GM19099 (cell line): ENCODE measurements around the gene TEX10.

Source experiments
- POLR2A ChIP-seq: IDR thresholded peaks from 3 replicates; pipeline ENCODE4 v1.6.1; 2011; ENCODE audit warnings: low read depth; ENCODE audit not compliant: insufficient read length; ENCODE audit errors: extremely low read depth

TEX10 gene

DNA sequence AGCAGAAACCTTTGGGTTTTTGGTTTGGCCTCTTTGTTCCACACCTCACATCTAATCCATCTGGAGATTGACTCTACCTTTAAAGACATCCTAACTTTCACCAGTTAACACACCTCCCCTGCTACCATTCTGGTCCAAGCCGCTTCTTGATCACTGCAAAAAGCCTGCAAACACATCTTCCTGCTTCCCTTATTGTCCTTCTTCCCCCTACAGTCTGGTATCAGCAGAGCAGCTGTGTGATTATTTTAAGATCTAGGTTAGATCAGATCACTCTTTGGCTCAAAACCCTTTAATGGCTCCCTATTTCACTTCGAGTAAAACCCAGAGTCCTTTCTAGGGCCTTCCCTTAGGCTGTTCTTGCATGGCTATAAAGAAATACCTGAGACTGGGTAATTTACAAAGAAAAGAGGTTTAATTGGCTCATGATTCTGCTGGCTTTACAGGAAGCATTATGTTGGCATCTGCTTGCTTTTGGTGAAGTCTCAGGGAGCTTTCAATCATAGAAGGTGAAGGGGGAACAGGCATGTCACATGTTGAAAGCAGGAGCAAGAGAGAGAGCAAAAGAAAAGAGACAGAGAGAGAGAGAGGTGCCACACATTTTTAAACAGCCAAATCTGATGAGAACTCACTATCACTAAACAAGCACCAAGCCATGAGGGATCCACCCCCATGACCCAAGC is 1.5 kb upstream of the TEX10 start:
- no peak for TF ChIP-seq POLR2A

DNA sequence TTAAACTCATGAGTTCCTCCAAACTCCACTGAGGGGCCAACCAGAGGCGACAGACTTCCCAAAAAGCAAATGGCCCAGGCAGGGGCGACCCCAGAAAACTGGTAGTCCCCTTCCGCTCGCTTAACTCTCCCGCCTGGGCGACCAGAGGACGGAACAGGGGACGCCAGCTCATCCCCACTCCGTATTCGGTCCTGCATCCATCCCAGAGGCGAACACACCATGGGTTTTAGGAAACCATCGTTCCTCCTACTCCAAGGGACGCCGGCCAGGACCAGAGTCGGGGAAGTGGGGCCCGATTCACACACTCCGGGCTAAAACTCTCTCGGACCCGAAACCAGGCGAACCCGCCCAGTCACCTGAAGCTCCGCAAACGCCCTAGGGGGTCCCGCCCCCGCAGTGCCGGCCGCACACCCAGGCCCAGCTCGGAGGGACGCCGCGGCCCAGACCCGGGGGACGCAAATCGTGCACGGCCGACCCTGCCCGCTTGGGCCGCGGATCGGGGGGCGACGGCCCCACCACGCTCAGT is 478 bp downstream of the TEX10 start:
- no peak for TF ChIP-seq POLR2A

DNA sequence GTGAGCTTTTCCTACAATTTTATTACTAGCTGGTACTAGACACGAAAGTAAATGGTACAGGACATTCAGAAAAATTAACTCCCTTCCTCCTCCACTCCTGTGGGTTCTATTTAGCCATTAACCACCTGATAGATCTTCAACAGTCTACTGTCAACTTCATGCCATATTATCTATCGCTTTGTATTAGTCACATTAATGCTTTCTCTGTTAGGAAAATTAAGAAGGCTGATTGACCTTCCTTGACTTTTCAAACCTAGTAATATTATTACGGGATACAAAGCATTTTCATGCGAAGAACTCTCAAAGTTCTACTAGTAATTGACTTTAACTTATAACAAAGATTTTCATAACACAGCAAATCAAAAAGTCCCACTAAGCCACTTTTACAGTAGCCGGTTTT is 1.2 kb downstream of the TEX10 start:
- no peak for TF ChIP-seq POLR2A

DNA sequence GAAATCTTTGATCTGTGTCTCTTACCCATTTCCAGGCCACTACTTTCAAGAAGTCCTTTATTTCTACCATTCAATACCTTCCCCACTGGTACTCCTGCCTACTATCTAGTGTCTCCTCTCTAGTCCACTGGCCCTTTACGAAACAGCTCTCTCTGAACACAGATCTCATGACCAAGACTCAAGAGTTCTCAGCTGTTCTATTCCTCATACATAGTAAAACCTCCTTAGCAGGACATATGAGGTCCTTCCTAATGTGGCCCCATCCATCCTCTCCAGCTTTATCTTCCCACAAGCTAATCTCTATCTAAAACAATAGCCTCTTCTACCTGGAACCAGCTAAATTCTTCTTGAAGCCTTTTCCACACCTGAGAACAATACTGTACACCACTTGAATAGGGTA is 2.6 kb downstream of the TEX10 start:
- no peak for TF ChIP-seq POLR2A

DNA sequence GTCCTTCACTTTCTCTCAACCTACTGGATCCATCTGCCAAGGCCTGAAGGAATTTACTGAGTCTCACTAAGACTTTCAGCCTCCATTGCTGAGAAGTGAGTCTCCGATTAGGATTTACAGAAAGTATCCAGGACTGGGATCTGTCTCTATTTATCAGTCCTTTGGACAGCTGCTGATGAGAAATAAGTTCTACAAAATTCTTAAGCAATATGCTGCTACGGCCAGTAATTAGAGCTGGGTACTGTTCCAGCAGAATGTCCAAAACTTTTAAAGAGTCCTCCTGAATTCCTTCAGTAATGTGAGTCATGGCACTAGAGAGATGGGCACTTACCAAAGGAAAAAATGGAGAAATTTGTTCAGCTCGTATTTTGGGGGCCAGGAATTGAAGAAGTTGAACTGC is 5.9 kb downstream of the TEX10 start:
- TF ChIP-seq POLR2A: no peak

DNA sequence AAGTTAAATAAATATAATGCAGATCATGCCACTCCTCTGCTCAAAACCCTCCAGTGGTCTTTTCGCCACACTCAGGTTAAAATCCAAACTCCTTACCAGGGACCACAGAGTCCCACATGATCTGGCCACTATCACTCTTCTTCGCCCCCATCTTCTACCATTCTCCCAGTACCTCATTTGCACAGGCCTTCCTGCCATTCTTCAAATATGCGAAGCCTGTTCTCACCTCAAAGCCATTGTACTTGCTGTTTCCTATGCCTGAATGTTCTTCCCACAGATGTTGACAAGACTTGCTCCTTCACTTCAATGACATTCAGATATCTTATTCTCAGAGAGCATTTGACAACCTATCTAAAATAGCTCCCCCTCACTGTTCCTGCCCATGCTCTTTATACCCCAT is 10.9 kb downstream of the TEX10 start:
- TF ChIP-seq POLR2A: no peak

DNA sequence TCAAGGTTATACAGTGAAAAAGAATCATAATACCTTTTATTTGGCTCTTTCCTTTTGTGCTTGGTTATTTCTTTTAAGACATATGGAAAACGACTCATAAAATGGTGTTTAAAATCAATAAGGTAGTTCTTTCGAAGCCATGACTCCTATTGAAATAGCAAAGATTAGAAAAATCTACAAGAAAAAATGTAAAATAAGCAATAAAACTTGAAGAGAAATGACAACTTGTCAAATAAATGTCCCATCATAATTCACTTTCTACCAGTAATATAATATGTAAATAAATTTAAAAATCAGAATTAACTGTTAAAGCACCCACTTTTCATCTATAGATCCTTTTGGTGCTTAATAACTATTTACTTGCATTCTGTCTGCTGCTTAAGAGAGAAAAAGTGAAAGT is 12.5 kb downstream of the TEX10 start:
- TF ChIP-seq POLR2A: no peak

DNA sequence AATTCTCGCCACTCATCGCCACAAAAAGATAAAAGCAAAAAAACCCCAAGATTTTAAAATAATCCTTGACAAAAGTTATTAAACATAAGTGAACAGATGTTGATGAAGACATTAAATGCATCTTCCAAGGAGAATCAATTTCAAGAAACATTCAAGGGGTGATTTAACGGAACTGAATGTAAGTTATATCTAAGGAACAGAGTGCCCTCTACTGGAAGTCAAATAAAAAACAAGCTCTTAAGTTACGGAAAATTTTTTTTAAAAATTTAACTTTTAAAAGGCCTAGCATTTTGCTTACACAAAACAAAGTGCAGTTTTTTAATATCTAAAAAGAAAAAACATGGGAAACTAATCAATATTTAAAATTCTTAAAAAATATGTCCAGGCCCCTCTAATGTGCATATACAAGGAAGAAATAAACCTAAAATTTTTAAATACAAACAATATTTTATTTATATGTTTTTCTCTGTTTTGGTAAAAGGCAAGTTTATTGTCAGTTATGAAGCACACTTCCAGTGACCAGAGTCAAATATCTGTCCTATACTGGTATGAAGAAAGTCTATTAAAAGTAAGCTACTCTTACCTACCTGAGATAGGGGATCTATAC is 28.0 kb downstream of the TEX10 start:
- no peak for TF ChIP-seq POLR2A

DNA sequence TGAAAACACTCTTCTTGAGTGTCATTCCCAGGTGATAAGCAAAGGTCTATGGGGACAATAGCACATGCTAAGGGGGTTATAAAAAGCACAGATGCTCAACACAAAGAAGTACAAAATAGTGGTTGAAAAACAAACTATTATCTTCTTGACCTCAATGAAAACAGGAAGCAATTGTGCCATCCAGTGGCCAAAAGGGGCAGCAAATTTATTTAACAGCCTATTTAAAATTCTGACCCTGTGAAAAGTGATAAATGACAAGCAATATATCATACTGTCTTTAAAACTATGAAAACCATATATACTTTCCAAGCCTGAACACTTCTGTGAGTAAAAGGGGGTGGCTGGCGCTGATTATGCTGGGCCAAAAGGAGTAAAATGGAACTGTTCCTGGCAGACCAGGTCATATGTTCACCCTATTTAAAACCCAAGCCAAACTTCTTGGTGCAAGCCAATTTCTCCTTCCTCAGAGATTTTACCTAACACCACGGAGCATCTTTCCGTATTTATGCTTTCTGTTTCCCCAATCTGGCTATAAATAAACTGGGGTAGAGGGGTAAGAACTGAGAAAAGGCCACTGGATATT is 29.7 kb downstream of the TEX10 start:
- TF ChIP-seq POLR2A: no peak

DNA sequence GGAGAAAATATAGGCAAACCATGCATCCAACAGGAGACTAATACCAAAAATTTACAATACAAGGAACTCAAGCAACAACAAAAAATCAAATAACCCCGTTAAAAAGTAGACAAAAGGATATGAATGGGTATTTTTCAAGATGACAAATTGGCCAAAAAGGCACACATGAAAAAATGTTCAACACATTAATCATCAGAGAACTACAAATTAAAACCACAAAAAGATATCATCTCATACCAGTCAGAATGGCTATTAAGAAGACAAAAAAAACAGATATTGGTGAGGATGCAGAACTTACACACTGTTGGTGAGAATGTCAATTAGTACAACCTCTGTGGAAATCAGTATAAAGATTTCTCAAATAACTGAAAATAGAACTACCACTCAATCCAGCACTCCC is 35.0 kb downstream of the TEX10 start:
- TF ChIP-seq POLR2A: no peak

DNA sequence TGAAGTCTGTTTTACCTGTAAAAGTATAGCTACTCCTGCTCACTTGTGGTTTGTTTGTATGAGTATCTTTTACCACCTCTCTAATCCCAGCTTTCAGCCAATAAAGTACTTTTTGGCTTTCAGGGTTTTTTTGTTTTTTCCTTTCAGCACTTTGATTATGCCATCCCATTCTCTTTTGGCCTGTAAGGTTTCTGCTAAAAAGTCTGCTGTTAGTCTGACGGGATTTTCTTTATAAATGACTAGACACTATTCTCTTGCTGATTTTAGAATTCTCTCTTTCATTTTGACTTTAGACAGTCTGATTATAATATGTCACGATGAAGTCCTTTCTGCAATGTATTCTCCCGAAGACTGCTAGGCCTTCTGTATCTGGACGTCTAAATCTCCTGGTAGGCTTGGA is 37.2 kb downstream of the TEX10 start:
- no peak for TF ChIP-seq POLR2A

DNA sequence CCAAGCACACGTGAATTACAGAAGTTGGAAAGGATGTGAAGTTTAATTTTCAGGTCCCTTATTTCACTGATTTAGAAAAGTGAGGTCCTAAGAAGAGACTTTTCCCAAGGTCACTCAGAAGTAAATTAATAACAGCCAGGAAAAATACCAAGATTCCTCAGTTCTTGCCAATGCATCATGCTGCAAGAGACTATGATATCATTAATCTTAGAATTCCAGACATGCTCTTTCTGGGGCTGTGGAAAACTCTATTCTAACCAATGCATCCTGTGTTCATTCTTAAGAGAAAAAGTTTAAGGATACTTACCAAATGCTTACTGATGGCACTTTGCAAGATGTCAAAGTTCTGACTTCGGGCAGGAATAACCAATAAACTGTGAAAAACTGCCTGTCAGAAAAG is 42.8 kb downstream of the TEX10 start:
- no peak for TF ChIP-seq POLR2A

DNA sequence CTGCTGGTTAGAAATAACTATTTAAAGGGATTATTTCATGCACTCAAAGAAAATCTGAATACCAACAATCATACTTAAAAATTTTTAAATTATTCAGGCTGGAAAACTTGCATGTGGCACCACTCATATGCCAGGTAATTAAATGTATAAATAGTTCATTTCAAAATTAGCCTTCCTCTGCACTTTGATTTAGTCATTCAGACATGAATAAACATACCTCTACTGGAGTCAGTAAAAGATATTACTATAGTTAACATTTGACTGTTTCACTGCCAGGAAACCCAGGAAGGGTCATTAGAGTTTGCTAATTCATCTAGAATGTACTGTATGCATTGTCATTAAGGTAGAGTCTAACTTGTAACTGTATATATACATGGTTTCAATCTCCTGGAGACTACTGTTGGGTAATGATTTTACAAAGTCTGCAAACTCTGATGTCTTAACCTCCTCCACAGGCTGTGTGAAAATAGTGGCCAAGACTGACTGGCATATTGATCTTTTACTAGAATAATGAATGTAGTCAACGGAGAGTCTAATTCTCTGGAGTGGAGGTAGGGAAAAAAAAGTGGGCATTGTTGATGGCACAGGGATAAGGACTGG is 43.7 kb downstream of the TEX10 start:
- no peak for TF ChIP-seq POLR2A

DNA sequence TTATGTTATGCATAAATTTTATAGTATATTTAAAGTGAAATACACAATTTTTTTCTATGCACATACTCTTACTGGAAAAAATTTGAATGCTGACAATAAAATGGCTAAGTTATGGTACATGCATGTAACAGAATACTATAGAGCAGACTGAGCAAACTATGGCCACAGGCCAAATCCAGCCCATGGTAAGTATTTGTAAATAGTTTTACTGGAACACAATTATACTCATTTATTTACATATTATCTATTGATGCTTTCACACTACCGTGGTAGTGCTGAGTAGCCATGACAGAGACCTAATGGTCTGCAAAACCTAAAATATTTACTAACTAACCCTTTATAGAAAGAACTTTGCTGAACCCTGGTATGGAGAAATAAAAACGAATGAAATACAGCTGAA is 45.7 kb downstream of the TEX10 start:
- no peak for TF ChIP-seq POLR2A

DNA sequence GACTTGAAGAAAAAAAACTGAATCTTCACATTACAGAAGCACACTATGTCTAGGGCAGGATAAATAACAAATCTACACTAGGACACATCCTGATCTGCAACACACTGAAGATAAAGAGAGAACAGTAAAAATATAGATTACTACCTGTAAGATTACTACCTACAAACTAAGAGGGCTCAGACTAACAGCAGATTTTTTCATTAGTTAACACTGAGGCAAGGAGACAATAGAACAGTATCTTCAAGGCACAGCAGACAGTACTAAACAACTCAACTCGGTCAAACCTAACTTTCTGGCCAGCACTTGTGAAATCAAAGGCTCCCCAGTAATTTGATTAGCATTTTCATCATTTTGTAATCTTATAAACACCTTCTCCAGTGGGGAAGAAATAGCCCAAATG is 46.5 kb downstream of the TEX10 start:
- TF ChIP-seq POLR2A: no peak

DNA sequence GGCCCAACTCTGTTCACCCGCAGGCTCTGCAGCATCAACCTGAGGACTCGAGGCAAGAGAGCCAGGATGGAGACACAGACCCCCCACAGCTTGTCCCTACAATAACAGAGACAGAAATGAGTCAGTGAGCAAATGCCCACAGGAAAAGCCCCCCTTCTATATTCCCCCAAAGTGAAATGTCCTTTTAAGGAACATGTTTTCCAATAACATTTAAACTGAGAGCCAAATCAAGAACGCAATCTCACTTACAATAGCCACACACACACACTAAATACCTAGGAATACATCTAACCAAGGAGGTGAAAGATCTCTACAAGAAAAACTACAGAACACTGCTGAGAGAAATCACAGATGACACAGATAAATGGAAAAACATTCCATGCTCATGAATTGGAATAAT is 49.0 kb downstream of the TEX10 start:
- no peak for TF ChIP-seq POLR2A

DNA sequence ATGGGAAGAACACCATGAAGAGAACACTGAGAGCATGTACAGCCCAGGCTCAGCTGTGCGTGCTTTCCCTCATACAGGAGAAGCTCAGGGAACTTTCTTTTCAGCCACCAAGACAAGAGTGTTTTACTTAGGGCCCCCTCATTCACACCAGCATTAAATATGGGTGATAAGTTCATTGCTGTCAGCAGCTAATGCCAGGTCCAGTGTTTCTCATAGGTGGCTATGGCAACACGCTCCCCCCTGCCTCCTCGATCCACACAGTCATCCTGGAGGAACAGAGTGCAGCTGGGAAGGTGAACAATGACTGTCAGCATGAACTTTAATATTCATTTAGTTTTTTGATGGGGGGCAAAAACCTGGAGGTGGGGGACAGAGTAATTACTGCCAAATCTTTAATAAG is 54.4 kb downstream of the TEX10 start:
- TF ChIP-seq POLR2A: no peak

DNA sequence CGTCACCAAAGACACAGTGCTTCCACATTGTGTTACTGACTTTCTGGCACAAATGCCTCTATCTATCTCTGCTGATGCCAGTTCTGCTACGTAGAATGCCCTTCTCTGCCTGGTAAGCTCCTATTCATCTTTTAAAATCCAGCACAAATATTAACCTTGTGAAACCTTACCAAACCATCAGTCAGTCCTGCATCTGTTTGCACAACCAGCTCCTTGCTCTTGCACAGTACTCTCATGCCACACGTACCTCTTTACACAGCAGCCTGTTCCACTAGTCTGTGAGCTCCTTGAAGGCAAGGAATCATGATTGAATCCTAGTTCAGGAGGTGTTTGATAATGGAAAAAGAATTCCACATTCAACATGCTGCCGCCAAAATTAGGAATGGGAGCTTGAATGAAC is 56.3 kb downstream of the TEX10 start:
- TF ChIP-seq POLR2A: no peak
